NCI-H446 treated with DMSO at 0.1 percent for 48 hours (cell line): ENCODE data around the gene NOP56.
"Not testable (repeated sequence)": the region's sequence is repeated elsewhere in the genome, so short reads cannot be mapped to it uniquely, and the experiment has no call there.

Experiments used
- DNase-seq: peaks from one replicate; lab custom pipeline; 2025; lab: John Stamatoyannopoulos, UW

Gene NOP56

DNA sequence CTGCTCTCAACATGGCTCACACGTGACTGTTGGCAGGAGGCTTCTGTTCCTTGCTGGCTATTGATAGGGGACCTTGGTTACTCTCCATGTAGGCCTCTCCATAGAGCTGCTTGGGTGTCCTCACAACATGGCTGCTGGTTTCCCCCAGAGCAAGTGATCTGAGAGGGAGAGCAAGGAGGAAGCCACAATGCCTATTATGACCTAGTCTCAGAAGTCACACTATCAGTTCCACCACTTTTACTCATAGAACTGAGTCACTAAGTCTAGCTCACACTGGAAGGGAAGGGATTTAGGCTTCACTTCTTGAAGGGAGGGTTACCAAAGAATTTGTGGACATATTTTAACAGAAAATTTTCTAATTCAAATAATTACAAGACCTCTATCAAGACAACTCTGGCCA lies 8.7 kb upstream of the NOP56 start:
- DNase-seq: no peak

- no peak for DNase-seq
Observed at GRCh38 chr20:2652724-2653555, 508 bp downstream of the NOP56 start.

DNA sequence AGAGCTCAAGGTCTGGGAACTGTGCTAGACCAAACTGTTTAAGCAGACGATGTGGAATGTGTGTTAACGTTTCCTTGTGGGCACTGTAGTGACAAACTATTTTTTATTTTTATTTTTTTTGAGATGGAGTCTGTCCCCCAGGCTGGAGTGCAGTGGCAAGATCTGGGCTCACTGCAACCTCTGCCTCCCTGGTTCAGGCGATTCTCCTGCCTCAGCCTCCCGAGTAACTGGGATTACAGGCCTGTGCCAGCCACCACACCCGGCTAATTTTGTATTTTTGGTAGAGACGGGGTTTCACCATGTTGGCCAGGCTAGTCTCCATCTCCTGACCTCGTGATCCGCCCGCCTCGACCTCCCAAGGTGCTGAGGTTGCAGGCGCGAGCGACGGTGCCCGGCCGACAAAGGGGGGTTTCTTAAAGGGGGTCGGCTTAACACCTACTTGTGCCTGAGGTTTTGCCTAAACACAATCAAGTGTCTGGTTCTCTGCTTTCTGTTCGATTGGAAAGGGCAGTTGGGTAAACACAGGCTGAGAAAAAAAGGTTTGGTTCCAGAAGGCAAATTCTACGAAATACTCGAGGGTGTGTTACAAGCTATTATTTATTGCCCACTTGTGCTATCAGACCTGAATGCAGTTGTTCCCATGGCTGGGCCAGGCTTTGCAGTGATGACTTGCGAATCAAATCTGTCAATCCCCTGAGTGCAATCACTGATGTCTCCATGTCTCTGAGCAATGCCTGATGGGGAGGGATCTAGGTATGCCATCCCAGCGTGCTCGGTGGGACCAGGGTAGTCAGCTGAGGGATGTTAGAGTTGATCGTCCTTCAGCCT lies 1.3 kb downstream of the NOP56 start:
- no peak for DNase-seq

GRCh38 chr20:2654384-2654822 lies 2.0 kb downstream of the NOP56 start:
- DNase-seq: no peak

DNA sequence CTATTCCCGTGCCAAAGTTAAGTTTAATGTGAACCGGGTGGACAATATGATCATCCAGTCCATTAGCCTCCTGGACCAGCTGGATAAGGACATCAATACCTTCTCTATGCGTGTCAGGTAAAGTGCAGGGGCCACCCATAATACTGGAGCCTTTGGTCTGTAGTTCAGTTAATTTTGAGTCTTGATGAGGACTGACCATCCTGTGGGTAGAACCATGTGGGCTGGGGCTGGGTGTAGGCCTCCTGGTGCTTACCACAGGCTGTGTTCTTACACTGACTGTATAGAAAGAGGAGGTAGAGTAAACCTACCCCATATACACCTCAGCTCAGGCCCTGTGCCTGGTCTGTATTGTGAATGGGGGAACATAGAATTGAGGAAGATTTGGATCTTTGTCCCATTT lies 2.4 kb downstream of the NOP56 start:
- no peak for DNase-seq

DNA sequence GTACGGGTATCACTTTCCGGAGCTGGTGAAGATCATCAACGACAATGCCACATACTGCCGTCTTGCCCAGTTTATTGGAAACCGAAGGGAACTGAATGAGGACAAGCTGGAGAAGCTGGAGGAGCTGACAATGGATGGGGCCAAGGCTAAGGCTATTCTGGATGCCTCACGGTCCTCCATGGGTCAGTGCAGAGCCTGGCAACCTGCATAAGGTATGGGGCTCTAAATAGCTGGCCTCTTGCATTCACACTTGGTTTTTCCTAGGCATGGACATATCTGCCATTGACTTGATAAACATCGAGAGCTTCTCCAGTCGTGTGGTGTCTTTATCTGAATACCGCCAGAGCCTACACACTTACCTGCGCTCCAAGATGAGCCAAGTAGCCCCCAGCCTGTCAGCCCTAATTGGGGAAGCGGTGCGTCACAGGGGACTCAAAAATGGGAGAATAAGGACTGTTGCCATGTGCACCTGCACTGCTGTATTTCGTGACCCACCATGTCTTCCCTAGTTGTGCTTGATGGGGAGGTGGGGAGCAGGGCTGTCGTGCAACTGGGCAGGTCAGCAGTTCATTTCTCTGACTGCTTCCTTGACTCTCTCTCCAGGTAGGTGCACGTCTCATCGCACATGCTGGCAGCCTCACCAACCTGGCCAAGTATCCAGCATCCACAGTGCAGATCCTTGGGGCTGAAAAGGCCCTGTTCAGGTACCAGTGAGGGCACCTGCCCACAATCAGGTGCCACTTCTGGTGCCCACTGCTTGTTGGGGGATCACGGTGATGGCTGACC lies 3.1 kb downstream of the NOP56 start:
- no peak for DNase-seq

- no peak for DNase-seq
Observed at GRCh38 chr20:2656471-2657117, 4.2 kb downstream of the NOP56 start.

- no peak for DNase-seq
Observed at GRCh38 chr20:2657241-2657640, 4.8 kb downstream of the NOP56 start.

- no peak for DNase-seq
Observed at GRCh38 chr20:2657674-2658073, 5.2 kb downstream of the NOP56 start.

DNA sequence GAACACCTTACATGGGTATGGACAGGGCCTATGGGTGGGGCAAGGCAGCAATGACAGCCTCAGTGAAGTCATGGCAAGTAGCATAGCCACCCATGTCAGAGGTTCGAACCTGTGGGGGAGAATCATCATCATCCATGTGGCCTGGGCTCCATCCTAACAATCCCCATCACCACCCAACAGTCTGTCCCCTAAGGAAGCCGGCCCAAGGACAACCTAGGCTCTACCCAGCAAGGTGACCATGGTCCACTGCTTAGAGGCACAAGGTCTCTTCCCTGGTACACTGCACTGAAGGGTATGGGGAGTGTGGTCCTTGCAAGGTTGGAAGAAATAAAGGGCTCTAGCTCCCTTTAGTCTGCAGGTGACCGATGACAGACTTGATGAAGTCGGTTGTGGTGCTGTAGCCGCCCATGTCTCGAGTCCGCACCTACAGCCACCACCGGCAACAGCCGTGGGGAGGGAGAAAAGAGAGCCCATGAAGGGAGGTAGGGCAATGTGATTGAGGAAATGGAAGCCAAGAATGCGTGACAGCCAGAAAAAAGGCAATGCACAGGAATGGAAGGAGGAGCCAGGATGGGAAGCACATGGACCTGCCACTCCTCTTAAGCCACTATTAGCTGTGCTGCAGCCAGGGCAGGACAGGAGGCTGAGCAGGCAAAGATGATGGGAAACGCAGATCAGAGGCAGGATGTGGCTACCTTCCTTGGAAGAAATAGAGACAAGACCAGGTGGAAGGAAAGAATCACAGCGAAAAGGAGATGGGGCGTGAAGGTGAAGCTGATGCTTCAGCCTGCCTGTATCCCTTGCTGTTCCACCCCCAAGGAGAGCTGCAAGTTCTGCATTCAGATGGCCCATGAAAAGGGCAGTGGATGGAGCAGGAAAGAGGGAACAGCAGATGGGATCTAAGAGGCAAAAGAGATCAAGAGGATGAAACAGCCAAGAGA lies 6.3 kb downstream of the NOP56 start:
- no peak for DNase-seq

DNA sequence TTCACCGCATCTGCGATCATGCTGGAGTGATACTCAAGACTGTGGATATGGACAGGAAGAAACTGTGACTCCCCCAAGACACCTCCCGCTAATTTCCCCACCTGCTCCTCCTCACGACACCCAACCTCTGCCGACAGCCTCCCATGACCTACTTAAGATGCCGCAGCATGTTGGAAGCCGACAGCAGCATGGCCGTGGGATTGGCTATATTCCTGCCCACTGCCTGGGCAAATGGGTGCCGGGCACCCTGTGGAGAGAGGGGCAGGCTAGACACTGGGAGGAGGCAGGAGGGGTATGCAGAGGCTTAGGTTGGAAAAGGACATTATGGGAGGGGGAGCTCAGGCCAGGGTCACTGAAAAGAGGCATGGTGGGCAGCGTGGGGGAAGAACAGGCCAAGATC lies 7.1 kb downstream of the NOP56 start:
- DNase-seq: no peak

- DNase-seq: no peak
Observed at GRCh38 chr20:2663364-2663886, 11.0 kb downstream of the NOP56 start.

DNA sequence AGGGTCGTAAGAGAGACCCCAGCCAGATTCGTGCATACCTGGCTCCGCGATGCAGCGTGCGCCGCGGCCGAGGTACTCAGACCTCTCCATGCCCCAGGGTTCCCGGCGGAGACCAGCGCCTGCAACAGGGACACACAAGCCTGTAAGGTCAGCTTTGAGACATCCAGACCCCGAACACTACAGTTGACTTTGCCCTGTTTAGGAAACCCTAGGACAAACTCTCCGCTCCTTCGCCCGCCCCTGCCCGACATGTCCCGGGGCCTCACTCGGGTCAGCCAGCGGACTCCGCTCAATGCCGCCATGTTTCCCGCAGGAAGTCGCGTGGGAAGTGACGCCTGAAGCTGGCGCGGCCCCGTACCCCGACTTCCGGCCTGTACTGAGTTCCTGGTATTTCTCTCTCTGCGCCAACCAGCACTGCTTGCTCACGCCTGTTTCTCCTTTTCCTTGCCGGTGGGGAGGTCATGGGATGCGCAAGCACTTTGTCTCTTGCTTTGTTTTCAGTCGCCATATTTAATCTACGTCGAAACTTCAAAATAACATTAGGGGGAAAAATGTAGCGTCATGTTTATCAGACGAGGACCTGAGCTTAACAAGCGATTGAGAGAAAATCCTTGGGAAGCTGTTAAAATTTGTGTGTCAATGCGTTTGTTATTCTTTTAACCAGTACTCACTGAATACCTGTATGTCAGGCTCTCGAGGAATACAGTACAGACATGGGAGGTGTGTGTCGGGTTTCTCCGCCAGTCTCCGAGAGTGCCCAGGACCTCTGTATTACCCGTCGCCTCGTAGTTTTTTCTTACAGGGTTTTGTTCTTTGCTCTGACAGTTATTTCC lies 11.7 kb downstream of the NOP56 start, which contains the start of gene IDH3B:
TSS of gene IDH3B (minus strand) at position 330 of the 833 bp plus-strand sequence. CDS start at position 302, 28 bp downstream.
- peak; percentile 85 for DNase-seq

- no peak for DNase-seq
Observed at GRCh38 chr20:2671977-2672376, 19.5 kb downstream of the NOP56 start.

GRCh38 chr20:2672446-2672845 lies 20.0 kb downstream of the NOP56 start:
- DNase-seq: no peak

DNA sequence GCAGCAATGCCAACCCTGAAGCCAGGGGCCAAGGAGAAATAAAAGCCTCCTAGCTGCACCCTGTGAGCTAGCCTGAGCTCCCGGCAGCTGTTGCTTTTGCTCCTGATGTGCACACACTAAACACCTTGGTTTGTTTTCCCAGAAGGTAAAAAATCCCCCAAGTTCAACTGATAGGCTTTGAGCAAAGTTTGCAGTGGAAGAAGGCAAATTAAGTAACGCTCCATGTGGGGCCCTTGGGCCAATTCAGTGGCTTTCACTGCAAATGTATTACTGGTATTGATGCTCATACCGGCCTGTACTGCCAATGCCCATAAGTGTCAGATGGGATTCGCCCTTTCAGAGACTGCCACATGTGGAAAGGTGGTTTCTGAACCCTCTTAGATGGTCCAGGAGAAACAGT lies 21.0 kb downstream of the NOP56 start:
- DNase-seq: no peak

GRCh38 chr20:2680046-2680445 lies 27.6 kb downstream of the NOP56 start:
- DNase-seq: no peak

GRCh38 chr20:2682040-2682439 lies 29.6 kb downstream of the NOP56 start:
- not testable (repeated sequence) for DNase-seq

DNA sequence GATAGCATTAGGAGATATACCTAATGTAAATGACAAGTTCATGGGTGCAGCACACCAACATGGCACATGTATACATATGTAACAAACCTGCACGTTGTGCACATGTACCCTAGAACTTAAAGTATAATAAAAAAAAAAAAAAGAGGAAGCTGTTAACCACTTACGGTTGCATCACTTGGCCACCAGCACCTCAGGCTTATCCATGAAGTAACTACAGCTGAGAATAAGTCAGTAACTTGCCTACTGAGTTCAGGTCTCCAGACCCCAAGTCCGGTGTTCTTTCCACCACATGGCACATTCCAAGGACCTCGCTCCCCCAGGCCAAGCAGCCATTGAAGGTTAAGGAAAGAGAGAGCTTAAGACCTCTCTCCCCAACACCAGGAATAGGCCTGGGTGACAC lies 32.4 kb downstream of the NOP56 start:
- not testable (repeated sequence) for DNase-seq
